Renal cortex interstitium (tissue), 11 donors: ENCODE data around the gene NOC4L. TPM values are rescaled to one million over a fixed set of nuclear protein-coding genes. Genes with fewer than 3 reads are reported as not detected.

Experiments used
- DNase-seq, 11 donors: peaks; one replicate each; pipeline ENCODE4 v3.0.0-alpha.2; 2013; ENCODE audit warnings: low read depth in 9 of 11, low spot score in 4 of 11; ENCODE audit errors: extremely low read depth in 1 of 11
- polyA plus RNA-seq, 3 donors: library from polyadenylated mRNA; unstranded; fragments of 120-200 nt; gene quantifications; one replicate each; pipeline ENCODE4 v1.2.1, GENCODE V29; 2013; ENCODE audit not compliant: insufficient read length in 3 of 3

NOC4L gene
- polyA plus RNA-seq, 3 donors = 12.5 to 21.0 (median 18.7) TPM

- no peak for DNase-seq
Observed at GRCh38 chr12:132199526-132200319, 55.5 kb downstream of the NOC4L start.

- no peak for DNase-seq
Observed at GRCh38 chr12:132200800-132201199, 56.5 kb downstream of the NOC4L start.

GRCh38 chr12:132201391-132202120, 57.3 kb downstream of the NOC4L start:
- DNase-seq = no peak

Other genes starting within 250 kb of the NOC4L start
- gene ULK1, start 249.8 kb upstream of the NOC4L start, polyA plus RNA-seq = 10 to 100 TPM; 23.7 to 44.8 (median 37.8) TPM
- gene PUS1, start 215.2 kb upstream of the NOC4L start, polyA plus RNA-seq = 10 to 100 TPM; 13.9 to 22.7 (median 18.0) TPM
- gene EP400, start 194.5 kb upstream of the NOC4L start, polyA plus RNA-seq = 10 to 100 TPM; 39.4 to 46.1 (median 41.1) TPM
- gene DDX51, start 138 bp upstream of the NOC4L start, polyA plus RNA-seq = 10 to 100 TPM; 14.8 to 24.3 (median 20.1) TPM
- 10 to 100 TPM in 1 of 3 donors, 1 to 10 TPM in 2; 7.3 to 12.7 (median 9.6) TPM for gene GALNT9, start 185.1 kb downstream of the NOC4L start, polyA plus RNA-seq